MM.1S (cell line): ENCODE results near the gene LMO1.

ENCODE experiments used
- EZH2 ChIP-seq: fragments of 300-600 bp; sonication (generic); optimal IDR thresholded peaks from 2 replicates; pipeline ENCODE3; 2017; ENCODE audit warnings: low read depth, mild to moderate bottlenecking, antibody characterized with exemption, low read length, mixed read lengths
- EZH2phosphoT487 ChIP-seq: fragments of 300-600 bp; sonication (generic); IDR thresholded peaks from 2 replicates; pipeline ENCODE4 v1.6.1; 2018; ENCODE audit warnings: antibody characterized with exemption, low read length
- TF ChIP-seq, protein P1 (sequence below): fragments of 300-600 bp; sonication (generic); IDR thresholded peaks from 2 replicates; pipeline ENCODE4 v1.5.1; 2016; ENCODE audit warnings: antibody characterized with exemption, low read length, mixed read lengths

DNA sequence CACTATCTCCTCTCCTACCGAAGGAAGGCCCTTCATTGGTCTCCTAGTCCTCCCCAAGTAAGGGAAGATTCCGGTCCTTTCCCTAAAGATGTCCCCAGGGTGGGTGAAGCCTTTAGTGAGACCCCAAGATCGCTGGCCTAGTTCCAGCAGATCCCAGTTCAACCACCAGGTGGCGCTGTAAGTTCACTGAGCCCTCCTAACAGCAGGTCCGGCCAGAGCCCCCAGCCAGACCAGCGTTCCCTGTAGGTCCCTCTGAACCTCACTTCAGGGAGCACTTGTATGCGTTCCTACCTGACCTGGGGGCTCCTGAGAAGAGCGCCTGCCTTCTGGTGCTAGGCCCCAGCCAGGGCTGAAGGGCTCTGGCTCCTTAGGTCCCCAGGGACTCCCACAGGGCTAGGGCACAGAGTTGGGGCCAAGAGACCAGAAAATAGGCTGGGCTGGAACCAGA lies 38.1 kb downstream of the LMO1 start:
- TF ChIP-seq, protein P1, sequence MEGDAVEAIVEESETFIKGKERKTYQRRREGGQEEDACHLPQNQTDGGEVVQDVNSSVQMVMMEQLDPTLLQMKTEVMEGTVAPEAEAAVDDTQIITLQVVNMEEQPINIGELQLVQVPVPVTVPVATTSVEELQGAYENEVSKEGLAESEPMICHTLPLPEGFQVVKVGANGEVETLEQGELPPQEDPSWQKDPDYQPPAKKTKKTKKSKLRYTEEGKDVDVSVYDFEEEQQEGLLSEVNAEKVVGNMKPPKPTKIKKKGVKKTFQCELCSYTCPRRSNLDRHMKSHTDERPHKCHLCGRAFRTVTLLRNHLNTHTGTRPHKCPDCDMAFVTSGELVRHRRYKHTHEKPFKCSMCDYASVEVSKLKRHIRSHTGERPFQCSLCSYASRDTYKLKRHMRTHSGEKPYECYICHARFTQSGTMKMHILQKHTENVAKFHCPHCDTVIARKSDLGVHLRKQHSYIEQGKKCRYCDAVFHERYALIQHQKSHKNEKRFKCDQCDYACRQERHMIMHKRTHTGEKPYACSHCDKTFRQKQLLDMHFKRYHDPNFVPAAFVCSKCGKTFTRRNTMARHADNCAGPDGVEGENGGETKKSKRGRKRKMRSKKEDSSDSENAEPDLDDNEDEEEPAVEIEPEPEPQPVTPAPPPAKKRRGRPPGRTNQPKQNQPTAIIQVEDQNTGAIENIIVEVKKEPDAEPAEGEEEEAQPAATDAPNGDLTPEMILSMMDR: peak; percentile 96
- no peak for TF ChIP-seq EZH2
- TF ChIP-seq EZH2phosphoT487: no peak
